Mesothelial cell of epicardium (in vitro differentiated cells): ENCODE results near the gene DRGX. TPM values are rescaled to one million over a fixed set of nuclear protein-coding genes. Genes with fewer than 3 reads are reported as not detected.

ENCODE experiments used
- DNase-seq, 2 experiments: peaks; one replicate each; pipeline ENCODE4 v3.0.0; 2021; ENCODE audit warnings: low spot score in 2 of 2; ENCODE audit not compliant: unreplicated experiment in 2 of 2
- H3K27ac Mint-ChIP-seq: 2 replicates; pipeline ENCODE4 v1.8.0; 2021; ENCODE audit warnings: mixed read lengths
- H3K27me3 Mint-ChIP-seq: 2 replicates; pipeline ENCODE4 v1.8.0; 2021; ENCODE audit warnings: low read depth, mixed read lengths
- H3K36me3 Mint-ChIP-seq: 2 replicates; pipeline ENCODE4 v1.8.0; 2021; ENCODE audit warnings: mixed read lengths
- H3K4me1 Mint-ChIP-seq: 2 replicates; pipeline ENCODE4 v1.8.0; 2021; ENCODE audit warnings: mixed read lengths
- H3K4me3 Mint-ChIP-seq: 2 replicates; pipeline ENCODE4 v1.8.0; 2021; ENCODE audit warnings: mild to moderate bottlenecking, moderate library complexity, mixed read lengths
- H3K9me3 Mint-ChIP-seq: 2 replicates; pipeline ENCODE4 v1.8.0; 2021; ENCODE audit warnings: mixed read lengths
- total RNA-seq: library from RNA; stranded (reverse); gene quantifications from 3 replicates; pipeline ENCODE4 v1.2.1, GENCODE V29; 2021
- TF ChIP-seq, protein P1 (sequence below): fragments of 200-600 bp; sonication (generic); IDR thresholded peaks from one replicate; pipeline ENCODE4 v1.5.0; 2021; ENCODE audit warnings: antibody characterized with exemption; ENCODE audit not compliant: unreplicated experiment

Gene DRGX
- total RNA-seq, 1 donor from 2014 or later = not detected

DNA sequence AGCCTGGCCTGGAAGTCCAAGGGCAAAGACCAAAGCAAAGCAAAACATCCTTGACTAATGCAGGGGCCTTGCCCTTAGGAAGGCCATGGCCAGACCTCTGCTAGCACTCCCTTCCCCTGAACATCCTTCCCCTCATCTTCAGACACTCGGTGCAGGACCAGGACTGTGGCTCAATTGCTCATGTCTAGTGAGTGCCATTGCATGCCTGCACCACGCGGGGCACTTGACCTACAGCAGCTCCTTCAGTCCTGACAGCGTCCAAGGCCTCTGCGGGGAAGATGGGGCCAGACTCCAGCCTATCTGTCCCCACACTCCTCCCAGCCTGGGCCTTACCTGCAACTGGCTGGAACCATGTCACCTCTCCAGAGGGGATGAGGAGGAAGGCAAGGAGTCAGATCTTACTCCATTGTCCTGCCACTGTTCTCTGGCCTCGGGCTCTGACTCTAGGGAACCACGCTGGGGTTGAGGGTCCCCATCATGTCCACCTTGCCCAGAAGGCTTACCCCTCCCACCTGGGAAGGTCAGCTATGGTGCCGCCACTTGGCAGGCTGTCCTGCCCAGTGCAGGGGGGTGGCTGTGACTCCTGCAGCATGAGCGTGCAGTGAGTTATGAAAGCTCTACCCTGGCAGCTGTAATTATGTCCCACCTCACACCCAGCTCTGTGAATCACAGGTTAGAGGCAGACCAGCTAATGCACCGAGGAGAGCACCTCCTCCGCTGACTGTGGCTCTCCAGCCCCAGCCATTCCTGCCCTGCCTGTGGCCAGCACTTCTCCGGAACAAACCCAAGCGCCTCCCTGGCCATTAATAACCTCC, 16.1 kb downstream of the DRGX start:
- TF ChIP-seq, protein P1, sequence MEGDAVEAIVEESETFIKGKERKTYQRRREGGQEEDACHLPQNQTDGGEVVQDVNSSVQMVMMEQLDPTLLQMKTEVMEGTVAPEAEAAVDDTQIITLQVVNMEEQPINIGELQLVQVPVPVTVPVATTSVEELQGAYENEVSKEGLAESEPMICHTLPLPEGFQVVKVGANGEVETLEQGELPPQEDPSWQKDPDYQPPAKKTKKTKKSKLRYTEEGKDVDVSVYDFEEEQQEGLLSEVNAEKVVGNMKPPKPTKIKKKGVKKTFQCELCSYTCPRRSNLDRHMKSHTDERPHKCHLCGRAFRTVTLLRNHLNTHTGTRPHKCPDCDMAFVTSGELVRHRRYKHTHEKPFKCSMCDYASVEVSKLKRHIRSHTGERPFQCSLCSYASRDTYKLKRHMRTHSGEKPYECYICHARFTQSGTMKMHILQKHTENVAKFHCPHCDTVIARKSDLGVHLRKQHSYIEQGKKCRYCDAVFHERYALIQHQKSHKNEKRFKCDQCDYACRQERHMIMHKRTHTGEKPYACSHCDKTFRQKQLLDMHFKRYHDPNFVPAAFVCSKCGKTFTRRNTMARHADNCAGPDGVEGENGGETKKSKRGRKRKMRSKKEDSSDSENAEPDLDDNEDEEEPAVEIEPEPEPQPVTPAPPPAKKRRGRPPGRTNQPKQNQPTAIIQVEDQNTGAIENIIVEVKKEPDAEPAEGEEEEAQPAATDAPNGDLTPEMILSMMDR = no peak
- H3K27ac Mint-ChIP-seq = no peak overlapping the region
- H3K4me3 Mint-ChIP-seq = no peak overlapping the region
- DNase-seq = no peak
- no peaks in the 10 kb centered on the region for H3K4me1 Mint-ChIP-seq
- H3K27me3 Mint-ChIP-seq = peaks cover 81% of the 10 kb centered on the region
- H3K9me3 Mint-ChIP-seq = no peaks in the 10 kb centered on the region
- no peaks in the 10 kb centered on the region for H3K36me3 Mint-ChIP-seq

GRCh38 chr10:49377256-49377655, 18.6 kb downstream of the DRGX start:
- H3K4me3 Mint-ChIP-seq = no peak overlapping the region
- H3K36me3 Mint-ChIP-seq = no peaks in the 10 kb centered on the region
- H3K9me3 Mint-ChIP-seq = no peaks in the 10 kb centered on the region
- DNase-seq = no peak
- TF ChIP-seq, protein P1 = no peak
- no peak overlapping the region for H3K27ac Mint-ChIP-seq
- H3K4me1 Mint-ChIP-seq = no peaks in the 10 kb centered on the region
- peaks cover 76% of the 10 kb centered on the region for H3K27me3 Mint-ChIP-seq

DNA sequence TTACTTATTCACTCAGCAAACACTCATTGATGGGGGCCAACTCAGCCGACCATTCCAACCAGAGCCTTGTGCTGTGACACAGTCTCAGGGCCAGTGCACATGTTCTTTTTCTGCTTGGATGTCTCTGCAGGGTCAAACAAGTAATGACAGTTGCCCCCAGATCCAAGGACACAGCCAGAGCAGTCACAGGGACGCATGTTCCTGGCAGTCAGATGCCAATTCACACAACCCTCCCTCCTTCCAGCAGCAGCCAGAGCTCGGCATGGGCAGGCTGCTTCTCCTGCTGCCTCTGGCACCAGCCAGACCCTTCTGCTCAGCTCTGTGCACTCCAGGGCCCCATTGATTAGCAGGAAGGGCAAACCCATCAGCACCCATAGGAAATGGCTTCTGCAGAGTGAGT, 20.3 kb downstream of the DRGX start:
- no peak overlapping the region for H3K4me3 Mint-ChIP-seq
- no peaks in the 10 kb centered on the region for H3K9me3 Mint-ChIP-seq
- no peak for DNase-seq
- no peak overlapping the region for H3K27ac Mint-ChIP-seq
- no peaks in the 10 kb centered on the region for H3K4me1 Mint-ChIP-seq
- TF ChIP-seq, protein P1 = no peak
- H3K36me3 Mint-ChIP-seq = no peaks in the 10 kb centered on the region
- H3K27me3 Mint-ChIP-seq = peaks cover 69% of the 10 kb centered on the region

DNA sequence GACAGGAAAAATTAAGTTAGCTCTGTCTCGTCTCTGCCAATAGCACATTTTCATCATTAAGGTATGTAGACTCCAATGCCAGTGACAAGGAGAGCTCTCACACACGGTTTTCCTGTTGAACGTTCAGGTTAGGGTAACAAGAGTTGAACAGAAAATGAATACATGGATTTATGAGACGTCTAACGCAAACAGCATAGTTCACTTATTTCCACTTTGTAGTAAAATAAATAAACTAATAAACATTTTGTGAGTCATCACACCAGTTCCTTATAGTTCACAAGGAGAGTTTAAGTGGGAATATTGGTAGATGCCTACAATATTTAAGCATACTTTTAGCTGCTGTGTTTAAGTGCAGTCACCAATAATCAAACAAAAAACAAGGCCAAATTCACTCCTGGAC, 21.1 kb downstream of the DRGX start:
- Mint-ChIP-seq H3K36me3 (no peaks in the 10 kb centered on the region), H3K27me3 (peaks cover 66% of the 10 kb centered on the region), H3K4me3 (no peak overlapping the region), H3K27ac (no peak overlapping the region), H3K9me3 (no peaks in the 10 kb centered on the region), H3K4me1 (no peaks in the 10 kb centered on the region)
- no peak for DNase-seq
- TF ChIP-seq, protein P1 = no peak

GRCh38 chr10:49373361-49373760, 22.5 kb downstream of the DRGX start:
- Mint-ChIP-seq H3K27ac (no peak overlapping the region), H3K4me3 (no peak overlapping the region), H3K36me3 (no peaks in the 10 kb centered on the region), H3K27me3 (peaks cover 63% of the 10 kb centered on the region), H3K4me1 (no peaks in the 10 kb centered on the region), H3K9me3 (no peaks in the 10 kb centered on the region)
- TF ChIP-seq, protein P1 = no peak
- DNase-seq = no peak
